Upper lobe of left lung (tissue), 6 donors: ENCODE measurements around the gene TAS2R38. TPM values are rescaled to one million over a fixed set of nuclear protein-coding genes. Genes with fewer than 3 reads are reported as not detected.
A peak's percentile ranks its signal among the peaks of the same experiment; 100 is the strongest.

ENCODE experiments used
- ATAC-seq, 2 donors: fragments of 200-7000 bp; cut with Tn5 transposase; one replicate each; pipeline ENCODE4 v1.9.1; 2022; ENCODE audit warnings: mild to moderate bottlenecking in 2 of 2, moderate library complexity in 2 of 2; ENCODE audit not compliant: low FRiP score in 2 of 2
- DNase-seq, 2 donors: peaks; one replicate each; pipeline ENCODE4 v3.0.0-alpha.2; 2019 to 2020
- H3K27ac ChIP-seq, 4 donors: fragments of 200-600 bp; sonication (generic); one replicate each; pipeline ENCODE4 v1.5.1; 2016 to 2019
- H3K27me3 ChIP-seq, 4 donors: fragments of 200-600 bp; sonication (generic); one replicate each; pipeline ENCODE4 v1.5.1; 2017 to 2019
- H3K36me3 ChIP-seq, 4 donors: fragments of 200-600 bp; sonication (generic); one replicate each; pipeline ENCODE4 v1.5.1; 2016 to 2019
- H3K4me1 ChIP-seq, 4 donors: fragments of 200-600 bp; sonication (generic); one replicate each; pipeline ENCODE4 v1.5.1; 2018 to 2019
- H3K4me3 ChIP-seq, 4 donors: fragments of 200-600 bp; sonication (generic); one replicate each; pipeline ENCODE4 v1.5.1; 2017 to 2019; ENCODE audit warnings: mild to moderate bottlenecking in 2 of 4, moderate library complexity in 1 of 4
- H3K9me3 ChIP-seq, 4 donors: fragments of 200-600 bp; sonication (generic); one replicate each; pipeline ENCODE4 v1.5.1; 2018 to 2019
- EP300 ChIP-seq, 4 donors: sonication (generic); formaldehyde crosslinking; IDR thresholded peaks; one replicate each; pipeline ENCODE4 v1.5.1; 2017; ENCODE audit warnings: antibody characterized with exemption in 4 of 4, control low read depth in 2 of 4
- POLR2A ChIP-seq, 4 donors: fragments of 450-650 bp; IDR thresholded peaks; one replicate each; pipeline ENCODE4 v1.5.1; 2016 to 2017; ENCODE audit warnings: antibody characterized with exemption in 4 of 4, mild to moderate bottlenecking in 2 of 4
- POLR2AphosphoS5 ChIP-seq, 2 donors: sonication (generic); formaldehyde crosslinking; IDR thresholded peaks; one replicate each; pipeline ENCODE4 v1.5.1; 2017; ENCODE audit warnings: antibody characterized with exemption in 2 of 2
- WGBS, 2 donors: methylation state at CpG; one replicate each; pipeline ENCODE4 v1.1.5; 2017 to 2018; 5-methylcytosine and 5-hydroxymethylcytosine counted together
- total RNA-seq, 6 donors: library from RNA; depleted of rRNA in 4 of 6; stranded (reverse); fragments of >200 nt in 4 of 6; gene quantifications; one replicate each; pipeline versions ENCODE4 v1.1.0 to v1.2.1, GENCODE V29; 2016 to 2021
- TF ChIP-seq, protein P1 (sequence below), 6 experiments: fragments of 450-650 bp in 4 of 6; fragments of 200-600 bp in 2 of 6; sonication (generic) in 2 of 6; IDR thresholded peaks; one replicate each; pipeline ENCODE4 v1.5.1; 2016 to 2019; ENCODE audit warnings: antibody characterized with exemption in 6 of 6
- donor health status: DM: no; HTN: no; CAD: no; lungs with moderate emphysema.
- donor health status: DM: no; HTN: yes; CAD: no; lungs with severe emphysema.

TAS2R38 gene
- total RNA-seq, 6 donors from 2014 or later: not detected

GRCh38 chr7:141960687-141961422, 12.7 kb downstream of the TAS2R38 start:
- Histone ChIP-seq H3K27me3 (no peaks in the 10 kb centered on the region), H3K4me3 (no peak overlapping the region), H3K9me3 (no peaks in the 10 kb centered on the region), H3K36me3 (no peaks in the 10 kb centered on the region), H3K4me1 (no peaks in the 10 kb centered on the region), H3K27ac (no peak overlapping the region)
- ATAC-seq (peak in 1 of 2 donors; percentile 75), DNase-seq (no peak)
- TF ChIP-seq, protein P1, sequence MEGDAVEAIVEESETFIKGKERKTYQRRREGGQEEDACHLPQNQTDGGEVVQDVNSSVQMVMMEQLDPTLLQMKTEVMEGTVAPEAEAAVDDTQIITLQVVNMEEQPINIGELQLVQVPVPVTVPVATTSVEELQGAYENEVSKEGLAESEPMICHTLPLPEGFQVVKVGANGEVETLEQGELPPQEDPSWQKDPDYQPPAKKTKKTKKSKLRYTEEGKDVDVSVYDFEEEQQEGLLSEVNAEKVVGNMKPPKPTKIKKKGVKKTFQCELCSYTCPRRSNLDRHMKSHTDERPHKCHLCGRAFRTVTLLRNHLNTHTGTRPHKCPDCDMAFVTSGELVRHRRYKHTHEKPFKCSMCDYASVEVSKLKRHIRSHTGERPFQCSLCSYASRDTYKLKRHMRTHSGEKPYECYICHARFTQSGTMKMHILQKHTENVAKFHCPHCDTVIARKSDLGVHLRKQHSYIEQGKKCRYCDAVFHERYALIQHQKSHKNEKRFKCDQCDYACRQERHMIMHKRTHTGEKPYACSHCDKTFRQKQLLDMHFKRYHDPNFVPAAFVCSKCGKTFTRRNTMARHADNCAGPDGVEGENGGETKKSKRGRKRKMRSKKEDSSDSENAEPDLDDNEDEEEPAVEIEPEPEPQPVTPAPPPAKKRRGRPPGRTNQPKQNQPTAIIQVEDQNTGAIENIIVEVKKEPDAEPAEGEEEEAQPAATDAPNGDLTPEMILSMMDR (IDR thresholded peaks at IDR 0.05): no peak
- TF ChIP-seq EP300 (IDR thresholded peaks at IDR 0.05) (no peak), POLR2AphosphoS5 (IDR thresholded peaks at IDR 0.05) (no peak), POLR2A (IDR thresholded peaks at IDR 0.05) (no peak)
- 63 to 71% methylated on average over 3 of the region's 3 CpGs for whole genome bisulfite sequencing, 2 donors

DNA sequence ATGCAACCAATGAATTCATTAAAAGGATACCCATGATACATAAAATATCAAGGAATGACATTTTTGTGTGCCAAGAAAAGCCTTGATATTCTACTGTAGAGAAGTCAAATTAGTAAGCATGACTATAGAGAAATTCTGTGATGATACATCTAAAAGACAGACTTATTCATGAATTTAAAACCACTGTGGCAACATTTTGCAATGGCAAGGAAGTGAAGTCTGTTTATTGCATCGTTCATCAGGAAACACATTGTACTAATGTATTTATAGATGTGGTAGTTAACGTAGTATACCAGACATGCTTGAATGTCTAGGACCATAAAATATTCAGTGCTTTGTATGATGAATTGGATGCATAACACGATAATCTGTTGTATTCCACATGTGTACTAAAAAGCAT, 17.5 kb downstream of the TAS2R38 start:
- DNase-seq: no peak
- 28 to 41% methylated on average over 3 of the region's 3 CpGs for WGBS, 2 donors
- Histone ChIP-seq H3K4me1 (no peaks in the 10 kb centered on the region), H3K27me3 (no peaks in the 10 kb centered on the region), H3K9me3 (no peaks in the 10 kb centered on the region), H3K27ac (peak overlapping the region in 1 of 4 donors; percentile 57), H3K4me3 (no peak overlapping the region), H3K36me3 (no peaks in the 10 kb centered on the region)
- peak in 1 of 2 donors; percentile 65 for ATAC-seq
- TF ChIP-seq EP300 (IDR thresholded peaks at IDR 0.05): peak in 2 of 4 donors; percentile 51 to 73
- no peak for TF ChIP-seq POLR2AphosphoS5 (IDR thresholded peaks at IDR 0.05)

DNA sequence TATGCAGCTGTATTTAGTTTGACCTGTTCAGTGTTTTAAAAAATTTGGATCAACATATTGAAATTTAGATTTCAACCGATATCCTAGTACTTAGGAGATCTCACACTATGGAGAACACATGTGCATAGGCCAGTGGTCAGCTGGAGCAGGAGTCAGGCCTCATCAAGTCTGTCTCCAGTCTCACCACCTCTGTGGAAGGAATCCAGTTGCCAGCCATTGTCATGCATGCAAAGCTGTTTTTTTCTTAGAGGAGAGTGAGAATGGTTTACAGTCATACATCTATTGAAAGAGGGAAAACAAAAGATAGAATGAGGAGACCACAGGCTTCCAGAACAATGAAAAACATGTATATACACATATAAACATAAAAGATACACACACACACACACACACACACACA, 19.2 kb downstream of the TAS2R38 start:
- no peak for ATAC-seq
- no peaks in the 10 kb centered on the region for H3K9me3 ChIP-seq

DNA sequence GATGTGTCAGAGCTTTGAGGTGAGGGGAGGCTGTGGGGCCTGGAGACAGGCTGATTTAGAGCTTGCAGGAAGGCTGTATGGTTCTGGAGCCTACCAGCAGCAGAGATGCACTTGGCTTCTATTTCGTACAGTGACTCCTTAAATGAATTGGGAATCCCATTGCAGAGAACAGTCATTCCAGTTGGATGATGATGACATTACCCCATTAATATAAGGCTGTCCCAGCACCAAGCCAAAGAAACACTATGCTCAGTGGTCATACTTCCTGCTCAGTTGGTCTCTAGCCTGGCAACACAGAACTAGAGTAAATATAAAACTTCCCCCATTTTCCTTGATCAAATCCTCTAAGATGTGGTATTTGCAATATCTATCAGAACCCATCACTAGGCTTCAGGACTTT, 21.1 kb downstream of the TAS2R38 start:
- no peaks in the 10 kb centered on the region for H3K27me3 ChIP-seq
- 80 to 94% methylated on average over 1 of the region's 1 CpG for WGBS, 2 donors
- no peak overlapping the region for H3K4me3 ChIP-seq
- no peaks in the 10 kb centered on the region for H3K36me3 ChIP-seq
- no peaks in the 10 kb centered on the region for H3K4me1 ChIP-seq
- no peak for DNase-seq
- no peak for ATAC-seq
- no peak overlapping the region for H3K27ac ChIP-seq
- no peak for TF ChIP-seq POLR2AphosphoS5 (IDR thresholded peaks at IDR 0.05)
- H3K9me3 ChIP-seq: no peaks in the 10 kb centered on the region

More for the DNA sequence above, 19.2 kb downstream of the TAS2R38 start:
- H3K27me3 ChIP-seq: no peaks in the 10 kb centered on the region
- no peak overlapping the region for H3K4me3 ChIP-seq
- TF ChIP-seq POLR2A (IDR thresholded peaks at IDR 0.05) (no peak), EP300 (IDR thresholded peaks at IDR 0.05) (no peak)
- TF ChIP-seq, protein P1 (IDR thresholded peaks at IDR 0.05): no peak
- no peak for DNase-seq
- no peaks in the 10 kb centered on the region for H3K4me1 ChIP-seq
- H3K27ac ChIP-seq: no peak overlapping the region
- WGBS, 2 donors: 80 to 91% methylated on average over 1 of the region's 1 CpG
- H3K36me3 ChIP-seq: no peaks in the 10 kb centered on the region

DNA sequence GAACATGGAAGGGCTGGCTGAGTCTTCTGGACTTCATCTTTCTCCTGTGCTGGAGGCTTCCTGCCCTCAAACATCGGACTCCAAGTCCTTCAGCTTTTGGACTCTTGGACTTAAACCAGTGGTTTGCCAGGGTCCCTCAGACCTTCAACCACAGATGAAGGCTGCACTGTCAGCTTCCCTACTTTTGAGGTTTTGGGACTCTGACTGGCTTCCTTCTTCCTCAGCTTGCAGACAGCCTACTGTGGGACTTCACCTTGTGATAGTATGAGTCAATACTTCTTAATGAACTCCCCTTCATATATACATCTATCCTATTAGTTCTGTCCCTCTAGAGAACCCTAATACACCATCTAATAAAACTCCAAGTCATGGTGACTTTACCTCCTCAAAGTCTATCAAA, 22.8 kb downstream of the TAS2R38 start:
- H3K4me3 ChIP-seq: no peak overlapping the region
- no peaks in the 10 kb centered on the region for H3K36me3 ChIP-seq
- H3K27ac ChIP-seq: no peak overlapping the region
- DNase-seq (peak in 1 of 2 donors; percentile 40), ATAC-seq (no peak)
- H3K27me3 ChIP-seq: no peaks in the 10 kb centered on the region
- TF ChIP-seq POLR2A (IDR thresholded peaks at IDR 0.05): no peak
- no peak for TF ChIP-seq POLR2AphosphoS5 (IDR thresholded peaks at IDR 0.05)
- no peak for TF ChIP-seq EP300 (IDR thresholded peaks at IDR 0.05)
- TF ChIP-seq, protein P1 (IDR thresholded peaks at IDR 0.05): no peak
- WGBS, 2 donors: 75 to 83% methylated on average over 1 of the region's 1 CpG
- no peaks in the 10 kb centered on the region for H3K9me3 ChIP-seq
- H3K4me1 ChIP-seq: no peaks in the 10 kb centered on the region

- H3K27me3 ChIP-seq: no peaks in the 10 kb centered on the region
- no peak for TF ChIP-seq POLR2A (IDR thresholded peaks at IDR 0.05)
- TF ChIP-seq POLR2AphosphoS5 (IDR thresholded peaks at IDR 0.05): no peak
- no peak for TF ChIP-seq EP300 (IDR thresholded peaks at IDR 0.05)
- TF ChIP-seq, protein P1 (IDR thresholded peaks at IDR 0.05): no peak
- ATAC-seq (no peak), DNase-seq (no peak)
- no peaks in the 10 kb centered on the region for H3K4me1 ChIP-seq
- no peaks in the 10 kb centered on the region for H3K36me3 ChIP-seq
- no peak overlapping the region for H3K27ac ChIP-seq
- 87 to 89% methylated on average over 3 of the region's 3 CpGs for WGBS, 2 donors
- H3K9me3 ChIP-seq: no peaks in the 10 kb centered on the region
- H3K4me3 ChIP-seq: no peak overlapping the region
Observed at GRCh38 chr7:141949911-141950310, 23.7 kb downstream of the TAS2R38 start.
